ENCODE results near the gene KLHL12.

KLHL12 gene

GRCh38 chr1:202888531-202889360 is 38.3 kb downstream of the KLHL12 start, which contains the start of gene RABIF:
Gene RABIF, minus strand, starts transcription at chr1:202889149. Its CDS starts 51 bp downstream, at chr1:202889098.
- FAIRE-seq (peak; percentile 90), DNase-seq (ENCODE audit: insufficient read length, low spot score) (peak; percentile 90)

GRCh38 chr1:202888221-202888530 is 38.9 kb downstream of the KLHL12 start:
- DNase-seq (ENCODE audit: insufficient read length, low spot score) (no peak), FAIRE-seq (no peak)

GRCh38 chr1:202880961-202881460 is 46.0 kb downstream of the KLHL12 start:
- no peak for DNase-seq (ENCODE audit: insufficient read length, low spot score)
- FAIRE-seq: no peak

- no peak for FAIRE-seq
These were observed 47.0 kb downstream of the KLHL12 start for GRCh38 chr1:202880062-202880461.

GRCh38 chr1:202879128-202879527 is 47.9 kb downstream of the KLHL12 start:
- FAIRE-seq (no peak), DNase-seq (ENCODE audit: insufficient read length, low spot score) (no peak)

More at GRCh38 chr1:202880062-202880461, 47.0 kb downstream of the KLHL12 start:
- DNase-seq (ENCODE audit: insufficient read length, low spot score): no peak

- DNase-seq (ENCODE audit: insufficient read length, low spot score) (no peak), FAIRE-seq (no peak)
These were observed 54.0 kb downstream of the KLHL12 start for GRCh38 chr1:202873026-202873425.

GRCh38 chr1:202871367-202871766 is 55.7 kb downstream of the KLHL12 start:
- DNase-seq (ENCODE audit: insufficient read length, low spot score): no peak
- no peak for FAIRE-seq

GRCh38 chr1:202862679-202863560 is 64.1 kb downstream of the KLHL12 start:
- DNase-seq (ENCODE audit: insufficient read length, low spot score): no peak
- FAIRE-seq: no peak

GRCh38 chr1:202861420-202862132 is 65.5 kb downstream of the KLHL12 start:
- FAIRE-seq: no peak
- peak; percentile 55 for DNase-seq (ENCODE audit: insufficient read length, low spot score)

- FAIRE-seq (no peak), DNase-seq (ENCODE audit: insufficient read length, low spot score) (no peak)
These were observed 66.2 kb downstream of the KLHL12 start for GRCh38 chr1:202860744-202861419.

GRCh38 chr1:202858789-202859414 is 68.1 kb downstream of the KLHL12 start:
- FAIRE-seq: no peak
- DNase-seq (ENCODE audit: insufficient read length, low spot score): no peak

GRCh38 chr1:202858331-202858730 is 68.7 kb downstream of the KLHL12 start:
- DNase-seq (ENCODE audit: insufficient read length, low spot score) (no peak), FAIRE-seq (no peak)

GRCh38 chr1:202857136-202857610 is 69.9 kb downstream of the KLHL12 start:
- DNase-seq (ENCODE audit: insufficient read length, low spot score): no peak
- FAIRE-seq: no peak

- FAIRE-seq (no peak), DNase-seq (ENCODE audit: insufficient read length, low spot score) (no peak)
These were observed 71.0 kb downstream of the KLHL12 start for GRCh38 chr1:202856014-202856413.

GRCh38 chr1:202854787-202855186 is 72.2 kb downstream of the KLHL12 start:
- no peak for FAIRE-seq
- no peak for DNase-seq (ENCODE audit: insufficient read length, low spot score)

- FAIRE-seq: no peak
- no peak for DNase-seq (ENCODE audit: insufficient read length, low spot score)
These were observed 74.7 kb downstream of the KLHL12 start for GRCh38 chr1:202852163-202852904.

GRCh38 chr1:202850593-202851362 is 76.3 kb downstream of the KLHL12 start:
- FAIRE-seq (no peak), DNase-seq (ENCODE audit: insufficient read length, low spot score) (no peak)

- DNase-seq (ENCODE audit: insufficient read length, low spot score) (no peak), FAIRE-seq (no peak)
These were observed 78.9 kb downstream of the KLHL12 start for GRCh38 chr1:202848191-202848542.

Data from GM19239 (cell line).